Muscle layer of colon (tissue), 2 donors: ENCODE measurements around the gene UBTD1.
"Not testable (repeated sequence)": the region's sequence is repeated elsewhere in the genome, so short reads cannot be mapped to it uniquely, and the experiment has no call there.

Experiments used
- H3K27ac ChIP-seq: one replicate; pipeline ENCODE4 v1.7.0; 2013; ENCODE audit warnings: low read depth, mild to moderate bottlenecking, low read length, moderate library complexity
- H3K27me3 ChIP-seq, 2 donors: one replicate each; pipeline ENCODE4 v1.7.0; 2013; ENCODE audit warnings: low read length in 2 of 2, mild to moderate bottlenecking in 2 of 2; ENCODE audit not compliant: insufficient read depth in 2 of 2, control insufficient read depth in 1 of 2
- H3K36me3 ChIP-seq: one replicate; pipeline ENCODE4 v1.7.0; 2013; ENCODE audit warnings: mild to moderate bottlenecking, low read length; ENCODE audit not compliant: insufficient read depth
- H3K4me1 ChIP-seq: one replicate; pipeline ENCODE4 v1.7.0; 2013; ENCODE audit warnings: mild to moderate bottlenecking, low read length; ENCODE audit not compliant: insufficient read depth
- H3K4me3 ChIP-seq, 2 donors: one replicate each; pipeline ENCODE4 v1.7.0; 2013; ENCODE audit warnings: low read length in 2 of 2, low read depth in 1 of 2, mild to moderate bottlenecking in 1 of 2, moderate library complexity in 1 of 2
- H3K9ac ChIP-seq: one replicate; pipeline ENCODE4 v1.7.0; 2013; ENCODE audit warnings: low read length
- H3K9me3 ChIP-seq: one replicate; pipeline ENCODE4 v1.7.0; 2013; ENCODE audit warnings: mild to moderate bottlenecking, low read length
- donor health status: abdominal sarcoma.
- donor health status: Adenocarcinoma of cecum.

Gene UBTD1

GRCh38 chr10:97464226-97464625 is 34.5 kb upstream of the UBTD1 start:
- no peak overlapping the region for H3K4me3 ChIP-seq
- no peak overlapping the region for H3K9ac ChIP-seq
- H3K9me3 ChIP-seq: no peaks in the 10 kb centered on the region
- H3K4me1 ChIP-seq: peaks cover 5% of the 10 kb centered on the region
- no peaks in the 10 kb centered on the region for H3K27me3 ChIP-seq
- H3K27ac ChIP-seq: no peak overlapping the region
- H3K36me3 ChIP-seq: peaks cover 99% of the 10 kb centered on the region

- no peak overlapping the region for H3K4me3 ChIP-seq
- no peak overlapping the region for H3K27ac ChIP-seq
- no peaks in the 10 kb centered on the region for H3K9me3 ChIP-seq
- peaks cover under 1% of the 10 kb centered on the region for H3K4me1 ChIP-seq
- peaks cover 98% of the 10 kb centered on the region for H3K36me3 ChIP-seq
- H3K27me3 ChIP-seq: no peaks in the 10 kb centered on the region
- no peak overlapping the region for H3K9ac ChIP-seq
Observed at GRCh38 chr10:97465982-97466381, 32.7 kb upstream of the UBTD1 start.

- H3K9me3 ChIP-seq: no peaks in the 10 kb centered on the region
- peaks cover 92% of the 10 kb centered on the region for H3K36me3 ChIP-seq
- H3K9ac ChIP-seq: no peak overlapping the region
- H3K27ac ChIP-seq: no peak overlapping the region
- no peaks in the 10 kb centered on the region for H3K27me3 ChIP-seq
- no peaks in the 10 kb centered on the region for H3K4me1 ChIP-seq
- no peak overlapping the region for H3K4me3 ChIP-seq
Observed at GRCh38 chr10:97466755-97467154, 32.0 kb upstream of the UBTD1 start.

GRCh38 chr10:97468162-97468561 is 30.6 kb upstream of the UBTD1 start:
- peaks cover 92% of the 10 kb centered on the region for H3K36me3 ChIP-seq

GRCh38 chr10:97468781-97469180 is 29.9 kb upstream of the UBTD1 start:
- H3K36me3 ChIP-seq: peaks cover 92% of the 10 kb centered on the region
- H3K27ac ChIP-seq, H3K9me3 ChIP-seq, H3K27me3 ChIP-seq, H3K9ac ChIP-seq, H3K4me1 ChIP-seq, H3K4me3 ChIP-seq: not testable (repeated sequence)

More at GRCh38 chr10:97468162-97468561, 30.6 kb upstream of the UBTD1 start:
- H3K4me1 ChIP-seq: no peaks in the 10 kb centered on the region
- H3K27me3 ChIP-seq: no peaks in the 10 kb centered on the region
- H3K9ac ChIP-seq: no peak overlapping the region
- no peak overlapping the region for H3K27ac ChIP-seq
- no peak overlapping the region for H3K4me3 ChIP-seq
- H3K9me3 ChIP-seq: no peaks in the 10 kb centered on the region

- Histone ChIP-seq H3K27ac (no peak overlapping the region), H3K9me3 (no peaks in the 10 kb centered on the region), H3K36me3 (peaks cover 86% of the 10 kb centered on the region), H3K27me3 (no peaks in the 10 kb centered on the region), H3K4me1 (no peaks in the 10 kb centered on the region), H3K4me3 (no peak overlapping the region), H3K9ac (no peak overlapping the region)
Observed at GRCh38 chr10:97474918-97475317, 23.8 kb upstream of the UBTD1 start.

- Histone ChIP-seq H3K9me3 (no peaks in the 10 kb centered on the region), H3K27ac (no peak overlapping the region), H3K27me3 (no peaks in the 10 kb centered on the region), H3K4me3 (no peak overlapping the region), H3K9ac (no peak overlapping the region), H3K36me3 (peaks cover 87% of the 10 kb centered on the region), H3K4me1 (no peaks in the 10 kb centered on the region)
Observed at GRCh38 chr10:97475936-97476594, 22.7 kb upstream of the UBTD1 start.

GRCh38 chr10:97479410-97479809 is 19.3 kb upstream of the UBTD1 start:
- peaks cover 70% of the 10 kb centered on the region for H3K36me3 ChIP-seq
- H3K27me3 ChIP-seq, H3K9me3 ChIP-seq, H3K9ac ChIP-seq, H3K4me3 ChIP-seq, H3K4me1 ChIP-seq, H3K27ac ChIP-seq: not testable (repeated sequence)

GRCh38 chr10:97479939-97480338 is 18.8 kb upstream of the UBTD1 start:
- H3K9ac ChIP-seq: no peak overlapping the region
- H3K27me3 ChIP-seq: no peaks in the 10 kb centered on the region
- H3K4me1 ChIP-seq: peaks cover 5% of the 10 kb centered on the region
- H3K9me3 ChIP-seq: no peaks in the 10 kb centered on the region
- H3K27ac ChIP-seq: no peak overlapping the region
- H3K36me3 ChIP-seq: peaks cover 65% of the 10 kb centered on the region
- H3K4me3 ChIP-seq: no peak overlapping the region

GRCh38 chr10:97481071-97481470 is 17.7 kb upstream of the UBTD1 start:
- H3K36me3 ChIP-seq: peaks cover 56% of the 10 kb centered on the region
- peaks cover 5% of the 10 kb centered on the region for H3K4me1 ChIP-seq
- H3K9me3 ChIP-seq: no peaks in the 10 kb centered on the region
- H3K9ac ChIP-seq: no peak overlapping the region
- H3K27ac ChIP-seq: no peak overlapping the region
- H3K4me3 ChIP-seq: no peak overlapping the region
- H3K27me3 ChIP-seq: no peaks in the 10 kb centered on the region

GRCh38 chr10:97482381-97482780 is 16.3 kb upstream of the UBTD1 start:
- Histone ChIP-seq H3K4me1 (peaks cover 5% of the 10 kb centered on the region), H3K36me3 (peaks cover 43% of the 10 kb centered on the region), H3K4me3 (no peak overlapping the region), H3K9me3 (no peaks in the 10 kb centered on the region), H3K27ac (no peak overlapping the region), H3K9ac (no peak overlapping the region), H3K27me3 (no peaks in the 10 kb centered on the region)

- H3K36me3 ChIP-seq: peaks cover 32% of the 10 kb centered on the region
Observed at GRCh38 chr10:97483506-97483905, 15.2 kb upstream of the UBTD1 start.

More at GRCh38 chr10:97483506-97483905, 15.2 kb upstream of the UBTD1 start:
- Histone ChIP-seq H3K9me3 (no peaks in the 10 kb centered on the region), H3K9ac (no peak overlapping the region), H3K4me3 (no peak overlapping the region), H3K4me1 (peaks cover 5% of the 10 kb centered on the region), H3K27ac (no peak overlapping the region), H3K27me3 (no peaks in the 10 kb centered on the region)
